GM19351 (cell line): Measurements from ENCODE around the gene ODF2.
"Not testable (repeated sequence)": the region's sequence is repeated elsewhere in the genome, so short reads cannot be mapped to it uniquely, and the experiment has no call there.

Source experiments
- ATAC-seq: cut with Tn5 transposase; IDR thresholded peaks from one replicate; pipeline ENCODE4 v1.9.1; 2021; ENCODE audit warnings: mild to moderate bottlenecking, moderate library complexity; ENCODE audit not compliant: unreplicated experiment

ODF2 gene

DNA sequence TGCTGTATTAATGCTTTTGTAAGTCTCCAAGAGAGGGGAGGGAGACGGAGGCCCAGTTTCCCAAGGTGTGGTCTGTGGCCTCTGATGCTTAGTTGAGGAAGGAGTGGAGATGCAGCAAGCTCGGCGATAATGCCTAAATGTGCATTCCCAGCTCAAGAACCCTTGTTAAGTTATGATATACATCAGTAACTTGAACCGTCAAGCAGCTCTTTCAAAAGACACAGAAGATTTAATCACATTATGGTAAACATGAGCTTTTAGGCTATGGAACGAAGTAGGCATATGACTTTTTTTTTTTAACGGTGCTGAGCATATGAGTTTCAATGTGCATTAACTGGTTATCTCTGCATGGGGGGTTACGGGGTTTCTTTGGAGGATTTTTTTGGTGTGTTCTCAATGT is 26.4 kb downstream of the ODF2 start:
- ATAC-seq: no peak

GRCh38 chr9:128484686-128485413 is 29.0 kb downstream of the ODF2 start:
- ATAC-seq: no peak

GRCh38 chr9:128485414-128485855 is 29.6 kb downstream of the ODF2 start:
- no peak for ATAC-seq

GRCh38 chr9:128486201-128486600 is 30.4 kb downstream of the ODF2 start:
- no peak for ATAC-seq

- ATAC-seq: no peak
Observed at GRCh38 chr9:128493424-128493823, 37.6 kb downstream of the ODF2 start.

DNA sequence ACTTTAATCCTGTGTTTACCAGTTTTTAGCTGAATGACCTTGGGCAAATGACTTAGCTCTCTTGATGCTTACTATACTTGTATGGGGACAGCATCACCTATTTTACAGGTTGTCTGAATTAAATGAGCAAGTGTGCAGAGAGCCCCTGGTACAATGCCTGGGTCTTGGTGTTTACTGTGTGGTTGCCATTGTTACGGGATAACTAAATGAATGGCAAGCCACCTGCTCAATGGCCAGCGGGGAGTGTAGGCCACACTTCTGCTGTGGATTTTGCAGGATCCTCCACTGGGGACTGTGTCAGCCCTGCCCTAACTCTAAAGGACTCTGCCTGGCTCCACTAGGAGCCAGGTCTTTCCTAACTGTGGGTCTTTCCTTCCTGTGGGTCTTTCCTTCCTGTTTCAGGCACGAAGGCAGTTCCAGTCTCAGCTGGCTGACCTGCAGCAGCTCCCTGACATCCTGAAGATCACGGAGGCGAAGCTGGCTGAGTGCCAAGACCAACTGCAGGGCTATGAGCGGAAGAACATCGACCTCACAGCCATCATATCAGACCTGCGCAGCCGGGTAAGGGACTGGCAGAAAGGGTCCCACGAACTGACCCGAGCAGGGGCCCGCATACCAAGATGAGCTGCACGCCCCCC is 38.4 kb downstream of the ODF2 start:
- ATAC-seq: no peak

DNA sequence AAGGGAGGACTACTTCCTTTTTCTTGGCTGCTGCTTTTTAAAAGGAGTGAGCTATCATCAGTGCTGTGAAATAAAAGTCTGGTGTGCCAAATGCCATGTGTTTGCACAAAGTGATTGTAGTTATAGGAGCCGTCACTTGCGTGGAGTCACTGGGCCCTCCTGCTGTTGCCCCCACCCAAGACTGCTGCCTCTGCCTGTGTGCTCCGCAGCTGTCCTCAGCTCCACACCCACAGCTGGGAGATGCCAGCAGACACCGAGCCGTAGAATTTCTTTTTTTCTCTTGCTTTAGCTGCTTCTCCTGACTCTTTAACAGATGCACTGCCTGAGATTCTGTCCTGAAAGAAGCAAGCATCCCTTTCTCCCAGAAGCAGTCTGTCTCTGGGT is 38.9 kb downstream of the ODF2 start:
- ATAC-seq: no peak

- no peak for ATAC-seq
Observed at GRCh38 chr9:128495296-128495695, 39.5 kb downstream of the ODF2 start.

DNA sequence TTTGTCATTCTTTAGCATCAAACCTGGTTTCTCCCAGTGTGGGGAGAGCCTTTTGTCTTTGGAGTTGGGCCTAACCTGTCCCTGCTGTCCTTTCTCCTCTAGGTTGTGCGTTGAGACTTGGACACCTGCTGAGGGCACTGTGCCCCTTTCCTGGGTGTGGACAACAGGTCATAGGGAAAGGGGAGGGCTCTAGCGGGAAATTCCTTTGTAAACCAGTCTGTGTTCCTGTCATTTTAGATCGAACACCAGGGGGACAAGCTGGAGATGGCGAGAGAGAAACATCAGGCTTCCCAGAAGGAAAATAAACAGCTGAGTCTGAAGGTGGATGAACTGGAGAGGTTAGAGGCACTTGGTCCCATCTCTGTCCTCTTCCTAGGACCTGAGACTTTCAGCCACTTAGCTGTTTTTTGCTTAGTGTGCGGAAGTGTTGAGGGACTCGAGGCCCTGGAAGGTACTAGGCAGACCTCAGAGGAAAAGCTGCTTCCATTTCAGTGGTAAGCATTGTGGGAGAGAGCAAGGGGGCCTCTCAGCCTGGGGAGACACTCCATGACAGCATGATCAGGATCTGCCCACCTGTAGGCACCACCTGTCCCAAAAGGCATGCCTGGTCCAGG is 40.1 kb downstream of the ODF2 start:
- ATAC-seq: no peak

GRCh38 chr9:128497824-128498610 is 42.2 kb downstream of the ODF2 start:
- ATAC-seq: no peak

DNA sequence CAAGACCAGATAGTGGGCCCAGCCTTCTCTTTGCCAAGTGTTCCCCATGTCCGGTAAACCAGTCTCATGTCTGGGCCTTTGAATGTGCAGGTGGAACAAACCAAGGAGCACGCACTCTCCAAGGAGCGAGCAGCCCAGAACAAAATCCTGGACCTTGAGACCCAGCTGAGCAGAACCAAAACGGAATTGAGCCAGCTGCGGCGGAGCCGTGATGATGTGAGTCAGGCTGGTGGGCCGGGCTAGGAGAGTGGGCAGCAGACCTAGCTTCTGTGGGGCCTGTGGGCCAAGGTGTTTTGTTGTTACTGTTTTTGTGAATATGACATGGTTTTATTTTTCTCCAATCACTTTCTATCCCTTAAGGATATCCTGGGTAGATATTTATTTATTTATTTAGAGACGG is 43.1 kb downstream of the ODF2 start:
- no peak for ATAC-seq

- no peak for ATAC-seq
Observed at GRCh38 chr9:128499920-128500319, 44.1 kb downstream of the ODF2 start.

GRCh38 chr9:128503415-128503825 is 47.6 kb downstream of the ODF2 start:
- ATAC-seq: not testable (repeated sequence)

- ATAC-seq: no peak
Observed at GRCh38 chr9:128503870-128504269, 48.1 kb downstream of the ODF2 start.

GRCh38 chr9:128504485-128505413 is 48.9 kb downstream of the ODF2 start, which contains the start of gene GLE1:
Gene GLE1 (plus strand): TSS chr9:128504719. CDS start chr9:128504806, 87 bp downstream.
- peak; percentile 85 for ATAC-seq

GRCh38 chr9:128505414-128505765 is 49.6 kb downstream of the ODF2 start:
- ATAC-seq: no peak

- not testable (repeated sequence) for ATAC-seq
Observed at GRCh38 chr9:128505906-128506305, 50.1 kb downstream of the ODF2 start.

DNA sequence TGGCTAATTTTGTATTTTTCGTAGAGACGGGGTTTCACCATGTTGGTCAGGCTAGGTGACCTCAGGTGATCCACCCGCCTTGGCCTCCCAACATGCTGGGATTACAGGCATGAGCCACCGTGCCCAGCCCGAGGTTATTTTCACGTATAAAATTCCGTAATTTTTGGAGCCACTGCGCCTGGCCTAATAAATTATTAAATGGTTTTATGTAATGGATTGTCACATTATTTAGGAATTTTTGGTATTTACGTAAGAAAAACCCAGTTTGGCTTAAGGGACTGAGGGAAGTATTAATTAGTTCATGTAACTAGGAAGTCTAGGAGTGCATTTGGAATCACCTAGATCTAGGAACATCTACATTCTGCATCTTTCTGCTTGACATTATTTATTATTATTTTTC is 57.0 kb downstream of the ODF2 start:
- ATAC-seq: no peak

GRCh38 chr9:128521956-128522355 is 66.2 kb downstream of the ODF2 start:
- ATAC-seq: no peak

- no peak for ATAC-seq
Observed at GRCh38 chr9:128523199-128523925, 67.6 kb downstream of the ODF2 start.
